GM12878 (cell line): ENCODE results near the gene LLPH. TPM values are rescaled to one million over a fixed set of nuclear protein-coding genes. Genes with fewer than 3 reads are reported as not detected.

ENCODE experiments used
- ATAC-seq: fragments of 200-7000 bp; cut with Tn5 transposase; 3 replicates; pipeline ENCODE4 v1.9.1; 2020; ENCODE audit warnings: mild to moderate bottlenecking, moderate library complexity
- BruUV-seq: library from RNA; stranded (reverse); fragments of 400-500 nt; replicated peaks from 2 replicates; lab custom pipeline; 2021; lab: Mats Ljungman, UMichigan
- CTCF ChIA-PET: fragments of 300-600 bp; sonication (Branson Sonifier 250); formaldehyde crosslinking; extraction: SDS; loops from one replicate; lab custom pipeline; 2021; ENCODE audit warnings: inconsistent platforms; lab: Yijun Ruan, JAX
- POLR2A ChIA-PET: fragments of 350-600 bp; formaldehyde crosslinking; extraction: SDS; loops from one replicate; lab custom pipeline; 2021; ENCODE audit warnings: inconsistent platforms; lab: Charles Lee
- RAD21 ChIA-PET: fragments of 300-600 bp; sonication (Branson Sonifier 250); formaldehyde crosslinking; loops from one replicate; lab custom pipeline; 2023; ENCODE audit warnings: antibody characterized with exemption; ENCODE audit not compliant: unreplicated experiment; lab: Charles Lee
- SMC1A ChIA-PET: fragments of 300-600 bp; sonication (Branson Sonifier 250); formaldehyde crosslinking; loops from one replicate; lab custom pipeline; 2023; ENCODE audit not compliant: unreplicated experiment, uncharacterized antibody; lab: Charles Lee
- DNase-seq: peaks from one replicate; pipeline ENCODE4 v3.0.0-alpha.2; 2011; ENCODE audit warnings: low read depth, low spot score
- FAIRE-seq: peaks from 3 replicates; lab custom pipeline; 2011; peaks lifted over from hg19 to GRCh38; lab: Jason Lieb, UNC
- H2AFZ ChIP-seq: 2 replicates; pipeline ENCODE4 v1.6.0; 2011; ENCODE audit warnings: low read depth, low read length, control low read depth; ENCODE audit not compliant: control insufficient read depth
- H3K27ac ChIP-seq: 2 replicates; pipeline ENCODE4 v1.5.1; 2011; ENCODE audit warnings: control low read depth; ENCODE audit not compliant: control insufficient read depth, insufficient read depth
- H3K27me3 ChIP-seq, 2 experiments: replicated peaks in 1 of 2; 2 replicates each; pipeline versions ENCODE4 v1.6.0 to v1.6.1; 2011; ENCODE audit warnings: low read length in 1 of 2; ENCODE audit not compliant: control insufficient read depth in 2 of 2, insufficient read depth in 2 of 2
- H3K36me3 ChIP-seq, 2 experiments: 2 replicates each; pipeline ENCODE4 v1.5.1; 2011; ENCODE audit warnings: low read length in 1 of 2; ENCODE audit not compliant: control insufficient read depth in 2 of 2, insufficient read depth in 2 of 2
- H3K4me1 ChIP-seq: 2 replicates; pipeline ENCODE4 v1.6.1; 2011; ENCODE audit warnings: mild to moderate bottlenecking, low read length, moderate library complexity, mixed read lengths; ENCODE audit not compliant: control insufficient read depth, insufficient read depth
- H3K4me2 ChIP-seq: 2 replicates; pipeline ENCODE4 v1.6.0; 2011; ENCODE audit warnings: control low read depth; ENCODE audit not compliant: control insufficient read depth, insufficient read depth
- H3K4me3 ChIP-seq: fragments of 200-600 bp; sonication (generic); 2 replicates; pipeline ENCODE4 v1.5.1; 2016
- H3K79me2 ChIP-seq: 2 replicates; pipeline ENCODE4 v1.6.0; 2011; ENCODE audit warnings: low read length; ENCODE audit not compliant: control insufficient read depth, insufficient read depth
- H3K9ac ChIP-seq: 2 replicates; pipeline ENCODE4 v1.8.0; 2011; ENCODE audit warnings: low read length, control low read depth, mixed read lengths; ENCODE audit not compliant: control insufficient read depth, insufficient read depth
- H3K9me3 ChIP-seq: replicated peaks from 3 replicates; pipeline ENCODE4 v1.5.1; 2011; ENCODE audit warnings: mild to moderate bottlenecking, low read length; ENCODE audit not compliant: control insufficient read depth, insufficient read depth
- H4K20me1 ChIP-seq: 2 replicates; pipeline ENCODE4 v1.6.0; 2011; ENCODE audit not compliant: control insufficient read depth, insufficient read depth
- EGR1 ChIP-seq, 2 experiments: IDR thresholded peaks; 1 replicate in 1 of 2; 2 replicates in 1 of 2; pipeline ENCODE4 v1.6.1; 2011 to 2012; ENCODE audit warnings: low read depth in 2 of 2, low read length in 2 of 2, borderline replicate concordance in 1 of 2, mild to moderate bottlenecking in 1 of 2, moderate library complexity in 1 of 2
- SMC3 ChIP-seq: IDR thresholded peaks from 2 replicates; pipeline ENCODE4 v1.6.1; 2011; ENCODE audit warnings: low read length, improper control_type of control experiment, borderline replicate concordance
- WGBS: methylation state at CpG from one replicate; pipeline ENCODE4 v1.1.6; 2016; ENCODE audit warnings: low lambda C conversion rate; ENCODE audit not compliant: insufficient replicate concordance, insufficient coverage; ENCODE audit errors: missing lambda C conversion rate; 5-methylcytosine and 5-hydroxymethylcytosine counted together
- in situ Hi-C: fragments of 300-500 bp; cut with MboI; formaldehyde crosslinking; loops from 9 replicates; pipeline ENCODE4 v1.14.3; 2018; ENCODE audit warnings: mixed read lengths
- intact Hi-C: fragments of 100-400 bp; cut with micrococcal nuclease; formaldehyde crosslinking; loops from one replicate; pipeline ENCODE4 v1.14.2; 2022; ENCODE audit not compliant: unreplicated experiment
- polyA plus RNA-seq, 11 experiments: library from polyadenylated mRNA; depleted of rRNA in 4 of 11; unstranded in 6 of 11; stranded (reverse) in 5 of 11; fragments of >200 nt; fragmentation: Nextera tagmentation in 4 of 11; fragmentation: Illumina TruSeq in 1 of 11; extraction: Ambion mirVana in 4 of 11; extraction: Trizol in 1 of 11; gene quantifications; 1 replicate in 1 of 11; 2 replicates in 10 of 11; pipeline versions ENCODE4 v1.2.1 to v1.2.3, GENCODE V29; 2011 to 2016; ENCODE audit warnings: inconsistent platforms in 2 of 11, missing spikeins in 2 of 11, low read depth in 1 of 11
- total RNA-seq, 4 experiments: library from RNA; depleted of rRNA in 3 of 4; stranded (reverse); fragments of >200 nt in 3 of 4; fragmentation: Illumina TruSeq in 1 of 4; extraction: Trizol in 1 of 4; gene quantifications; 2 replicates each; pipeline versions ENCODE4 v1.2.1 to v1.2.3, GENCODE V29; 2013 to 2021
- TF ChIP-seq, protein P1 (sequence below): fragments of 450-650 bp; formaldehyde crosslinking; IDR thresholded peaks from 2 replicates; pipeline ENCODE4 v1.5.0; 2022; ENCODE audit warnings: mild to moderate bottlenecking, missing genetic modification characterization
- TF ChIP-seq, protein P2 (sequence below): IDR thresholded peaks from 2 replicates; pipeline ENCODE4 v1.6.1; 2012; ENCODE audit warnings: low read depth, low read length, improper control_type of control experiment

The LLPH gene
- total and polyA plus RNA-seq, 10 of the 15 experiments (the other 5 are each of a cell fraction or from before 2014, with no cell fraction given) = 15.2 to 107 (median 70.4) TPM

DNA sequence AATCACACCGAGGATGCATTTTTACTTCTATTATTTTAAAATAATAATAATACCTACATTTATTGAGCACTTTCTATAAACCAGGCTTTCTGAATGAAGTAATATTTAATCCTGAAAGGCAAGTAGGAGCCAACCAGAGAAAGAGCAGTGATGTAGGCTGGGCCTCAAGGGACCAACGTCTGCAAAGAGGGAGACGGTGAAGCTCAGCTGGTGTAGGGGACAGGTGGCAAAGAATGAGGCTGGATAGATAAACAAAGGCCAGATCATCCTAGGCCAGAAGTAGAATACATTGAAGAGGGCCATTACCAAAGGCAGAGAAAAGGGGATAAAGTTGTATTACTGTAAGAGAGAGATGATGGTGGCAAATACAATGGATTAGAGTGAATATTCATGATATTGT lies 40.1 kb upstream of the LLPH start:
- no peak overlapping the region for H3K9ac ChIP-seq
- peaks cover 31% of the 10 kb centered on the region for H3K79me2 ChIP-seq
- H3K27ac ChIP-seq = no peak overlapping the region
- ChIA-PET CTCF (no interaction called here), POLR2A (no interaction called here), SMC1A (no interaction called here), RAD21 (interaction anchor here (1.0 to 2.8 kb wide), 2 partner anchors 45 to 65 kb away, joined by 3 to 11 read pairs; no protein-coding TSS in a partner anchor)
- H3K4me1 ChIP-seq = no peaks in the 10 kb centered on the region
- no peak overlapping the region for H3K4me3 ChIP-seq
- ATAC-seq (no peak), FAIRE-seq (no peak), DNase-seq (no peak)
- H4K20me1 ChIP-seq = no peaks in the 10 kb centered on the region
- in situ Hi-C loops (no loop called here), intact Hi-C loops (loop anchor here (1.0 kb wide), 1 partner anchor 64 kb away; no protein-coding TSS in a partner anchor)
- H3K9me3 ChIP-seq = peaks cover 13% of the 10 kb centered on the region
- BruUV-seq = no TSS peak
- TF ChIP-seq SMC3 = no peak
- TF ChIP-seq EGR1 (IDR thresholded peaks at IDR 0.05; ENCODE audit: borderline replicate concordance in 1 of 2, low read depth in 2 of 2, low read length in 2 of 2) = no peak
- TF ChIP-seq, protein P1, sequence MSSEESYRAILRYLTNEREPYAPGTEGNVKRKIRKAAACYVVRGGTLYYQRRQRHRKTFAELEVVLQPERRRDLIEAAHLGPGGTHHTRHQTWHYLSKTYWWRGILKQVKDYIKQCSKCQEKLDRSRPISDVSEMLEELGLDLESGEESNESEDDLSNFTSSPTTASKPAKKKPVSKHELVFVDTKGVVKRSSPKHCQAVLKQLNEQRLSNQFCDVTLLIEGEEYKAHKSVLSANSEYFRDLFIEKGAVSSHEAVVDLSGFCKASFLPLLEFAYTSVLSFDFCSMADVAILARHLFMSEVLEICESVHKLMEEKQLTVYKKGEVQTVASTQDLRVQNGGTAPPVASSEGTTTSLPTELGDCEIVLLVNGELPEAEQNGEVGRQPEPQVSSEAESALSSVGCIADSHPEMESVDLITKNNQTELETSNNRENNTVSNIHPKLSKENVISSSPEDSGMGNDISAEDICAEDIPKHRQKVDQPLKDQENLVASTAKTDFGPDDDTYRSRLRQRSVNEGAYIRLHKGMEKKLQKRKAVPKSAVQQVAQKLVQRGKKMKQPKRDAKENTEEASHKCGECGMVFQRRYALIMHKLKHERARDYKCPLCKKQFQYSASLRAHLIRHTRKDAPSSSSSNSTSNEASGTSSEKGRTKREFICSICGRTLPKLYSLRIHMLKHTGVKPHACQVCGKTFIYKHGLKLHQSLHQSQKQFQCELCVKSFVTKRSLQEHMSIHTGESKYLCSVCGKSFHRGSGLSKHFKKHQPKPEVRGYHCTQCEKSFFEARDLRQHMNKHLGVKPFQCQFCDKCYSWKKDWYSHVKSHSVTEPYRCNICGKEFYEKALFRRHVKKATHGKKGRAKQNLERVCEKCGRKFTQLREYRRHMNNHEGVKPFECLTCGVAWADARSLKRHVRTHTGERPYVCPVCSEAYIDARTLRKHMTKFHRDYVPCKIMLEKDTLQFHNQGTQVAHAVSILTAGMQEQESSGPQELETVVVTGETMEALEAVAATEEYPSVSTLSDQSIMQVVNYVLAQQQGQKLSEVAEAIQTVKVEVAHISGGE (CRISPR knock-in tag) = no peak
- TF ChIP-seq, protein P2, sequence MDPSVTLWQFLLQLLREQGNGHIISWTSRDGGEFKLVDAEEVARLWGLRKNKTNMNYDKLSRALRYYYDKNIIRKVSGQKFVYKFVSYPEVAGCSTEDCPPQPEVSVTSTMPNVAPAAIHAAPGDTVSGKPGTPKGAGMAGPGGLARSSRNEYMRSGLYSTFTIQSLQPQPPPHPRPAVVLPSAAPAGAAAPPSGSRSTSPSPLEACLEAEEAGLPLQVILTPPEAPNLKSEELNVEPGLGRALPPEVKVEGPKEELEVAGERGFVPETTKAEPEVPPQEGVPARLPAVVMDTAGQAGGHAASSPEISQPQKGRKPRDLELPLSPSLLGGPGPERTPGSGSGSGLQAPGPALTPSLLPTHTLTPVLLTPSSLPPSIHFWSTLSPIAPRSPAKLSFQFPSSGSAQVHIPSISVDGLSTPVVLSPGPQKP = no peak
- no peaks in the 10 kb centered on the region for H3K27me3 ChIP-seq
- H3K36me3 ChIP-seq = peaks cover 0 to 6% of the 10 kb centered on the region in 2 experiments; a peak in 1 of 4 replicates
- WGBS = 98% methylated on average over 3 of the region's 3 CpGs
- no peak overlapping the region; the same call in 1 of the 2 replicates for H3K4me2 ChIP-seq
- H2AFZ ChIP-seq = no peak overlapping the region
